Fibroblast of lung (primary cell): ENCODE data around the gene BTG4. TPM values are rescaled to one million over a fixed set of nuclear protein-coding genes. Genes with fewer than 3 reads are reported as not detected.

Source experiments
- DNase-seq, 2 donors: peaks; one replicate each; pipeline versions ENCODE4 v3.0.0 to v3.0.0-alpha.2; 2010; ENCODE audit warnings: low read depth in 2 of 2
- H2AFZ ChIP-seq: 2 replicates; pipeline ENCODE4 v1.5.1; 2012; ENCODE audit warnings: low read length, control low read depth, inconsistent platforms
- H3K27ac ChIP-seq: 2 replicates; pipeline ENCODE4 v1.5.1; 2011; ENCODE audit warnings: low read length, control low read depth; ENCODE audit not compliant: insufficient read depth
- H3K27me3 ChIP-seq: 2 replicates; pipeline ENCODE4 v1.5.1; 2011; ENCODE audit warnings: mild to moderate bottlenecking, low read length; ENCODE audit not compliant: control insufficient read depth, insufficient read depth
- H3K36me3 ChIP-seq: 2 replicates; pipeline ENCODE4 v1.5.1; 2011; ENCODE audit warnings: low read length; ENCODE audit not compliant: control insufficient read depth, insufficient read depth
- H3K4me1 ChIP-seq: 2 replicates; pipeline ENCODE4 v1.5.1; 2011; ENCODE audit warnings: low read length; ENCODE audit not compliant: control insufficient read depth, insufficient read depth; ENCODE audit errors: extremely low read depth
- H3K4me2 ChIP-seq: 2 replicates; pipeline ENCODE4 v1.5.1; 2011; ENCODE audit warnings: low read length, control low read depth; ENCODE audit not compliant: insufficient read depth; ENCODE audit errors: extremely low read depth
- H3K4me3 ChIP-seq, 4 experiments: fragments of 200-600 bp in 1 of 4; sonication (generic) in 1 of 4; replicated peaks in 1 of 4; 2 replicates each; pipeline ENCODE4 v1.5.1; 2011 to 2016; ENCODE audit warnings: low read length in 4 of 4, low read depth in 3 of 4, mild to moderate bottlenecking in 3 of 4, control low read depth in 2 of 4, inconsistent platforms in 1 of 4, mixed read lengths in 1 of 4; ENCODE audit not compliant: insufficient read depth in 1 of 4; ENCODE audit errors: control extremely low read depth in 1 of 4
- H3K79me2 ChIP-seq: 2 replicates; pipeline ENCODE4 v1.5.1; 2012; ENCODE audit warnings: mild to moderate bottlenecking, low read length, inconsistent platforms; ENCODE audit not compliant: control insufficient read depth, insufficient read depth
- H3K9ac ChIP-seq: 2 replicates; pipeline ENCODE4 v1.5.1; 2011; ENCODE audit warnings: mild to moderate bottlenecking, low read length, control low read depth; ENCODE audit not compliant: insufficient read depth
- H3K9me3 ChIP-seq: 2 replicates; pipeline ENCODE4 v1.5.1; 2012; ENCODE audit warnings: low read depth, low read length; ENCODE audit not compliant: control insufficient read depth, insufficient read depth
- H4K20me1 ChIP-seq: 2 replicates; pipeline ENCODE4 v1.5.1; 2011; ENCODE audit warnings: low read length; ENCODE audit not compliant: control insufficient read depth, insufficient read depth; ENCODE audit errors: extremely low read depth
- EZH2 ChIP-seq: IDR thresholded peaks from 2 replicates; pipeline ENCODE4 v1.5.1; 2012; ENCODE audit warnings: low read length, control low read depth, mild to moderate bottlenecking; ENCODE audit errors: missing control alignments
- polyA plus RNA-seq, 2 donors: library from polyadenylated mRNA; depleted of rRNA in 1 of 2; stranded (reverse) in 1 of 2; unstranded in 1 of 2; fragments of >200 nt; gene quantifications; 2 replicates each; pipeline ENCODE4 v1.2.1, GENCODE V29; 2011 to 2012; ENCODE audit warnings: missing spikeins in 1 of 2
- total RNA-seq: library from RNA; depleted of rRNA; stranded (reverse); fragments of >200 nt; gene quantifications from 2 replicates; pipeline ENCODE4 v1.2.1, GENCODE V29; 2014
- TF ChIP-seq, protein P1 (sequence below), 2 donors: IDR thresholded peaks in 1 of 2; conservative IDR thresholded peaks in 1 of 2; 1 replicate in 1 of 2; 2 replicates in 1 of 2; pipeline ENCODE4 v1.5.1; 2011 to 2012; ENCODE audit warnings: low read length in 2 of 2, control low read depth in 1 of 2, inconsistent platforms in 1 of 2, low read depth in 1 of 2, mild to moderate bottlenecking in 1 of 2

BTG4 gene
- total and polyA plus RNA-seq, 2 donors (not counting 1 experiment from before 2014, with no cell fraction given) = 0.08 to 0.33 TPM

- Histone ChIP-seq H2AFZ (peak overlapping the region; percentile 17), H3K4me2 (no peak overlapping the region)
Measured at GRCh38 chr11:111454561-111455192, 57.5 kb downstream of the BTG4 start.

GRCh38 chr11:111452817-111453552 is 59.2 kb downstream of the BTG4 start:
- Histone ChIP-seq H3K9ac (no peak overlapping the region), H2AFZ (no peak overlapping the region), H3K27me3 (no peaks in the 10 kb centered on the region), H3K4me3 (no peak overlapping the region), H3K4me1 (no peaks in the 10 kb centered on the region), H3K36me3 (no peaks in the 10 kb centered on the region), H3K79me2 (no peaks in the 10 kb centered on the region), H3K27ac (no peak overlapping the region), H4K20me1 (no peaks in the 10 kb centered on the region), H3K4me2 (no peak overlapping the region), H3K9me3 (no peaks in the 10 kb centered on the region)
- TF ChIP-seq, protein P1, sequence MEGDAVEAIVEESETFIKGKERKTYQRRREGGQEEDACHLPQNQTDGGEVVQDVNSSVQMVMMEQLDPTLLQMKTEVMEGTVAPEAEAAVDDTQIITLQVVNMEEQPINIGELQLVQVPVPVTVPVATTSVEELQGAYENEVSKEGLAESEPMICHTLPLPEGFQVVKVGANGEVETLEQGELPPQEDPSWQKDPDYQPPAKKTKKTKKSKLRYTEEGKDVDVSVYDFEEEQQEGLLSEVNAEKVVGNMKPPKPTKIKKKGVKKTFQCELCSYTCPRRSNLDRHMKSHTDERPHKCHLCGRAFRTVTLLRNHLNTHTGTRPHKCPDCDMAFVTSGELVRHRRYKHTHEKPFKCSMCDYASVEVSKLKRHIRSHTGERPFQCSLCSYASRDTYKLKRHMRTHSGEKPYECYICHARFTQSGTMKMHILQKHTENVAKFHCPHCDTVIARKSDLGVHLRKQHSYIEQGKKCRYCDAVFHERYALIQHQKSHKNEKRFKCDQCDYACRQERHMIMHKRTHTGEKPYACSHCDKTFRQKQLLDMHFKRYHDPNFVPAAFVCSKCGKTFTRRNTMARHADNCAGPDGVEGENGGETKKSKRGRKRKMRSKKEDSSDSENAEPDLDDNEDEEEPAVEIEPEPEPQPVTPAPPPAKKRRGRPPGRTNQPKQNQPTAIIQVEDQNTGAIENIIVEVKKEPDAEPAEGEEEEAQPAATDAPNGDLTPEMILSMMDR (conservative IDR thresholded peaks at IDR 0.05 in 1 of 2, IDR thresholded peaks at IDR 0.05 in 1 of 2; ENCODE audit: low read depth in 1 of 2, low read length in 2 of 2) = no peak
- no peak for TF ChIP-seq EZH2
- no peak for DNase-seq

More at GRCh38 chr11:111454561-111455192, 57.5 kb downstream of the BTG4 start:
- H4K20me1 ChIP-seq = no peaks in the 10 kb centered on the region
- H3K36me3 ChIP-seq = no peaks in the 10 kb centered on the region
- H3K4me3 ChIP-seq = no peak overlapping the region
- H3K9me3 ChIP-seq = no peaks in the 10 kb centered on the region
- H3K79me2 ChIP-seq = no peaks in the 10 kb centered on the region
- no peaks in the 10 kb centered on the region for H3K4me1 ChIP-seq
- H3K27ac ChIP-seq = no peak overlapping the region
- no peak overlapping the region for H3K9ac ChIP-seq
- DNase-seq = peak; percentile 50 to 68
- no peak for TF ChIP-seq EZH2
- TF ChIP-seq, protein P1 (conservative IDR thresholded peaks at IDR 0.05 in 1 of 2, IDR thresholded peaks at IDR 0.05 in 1 of 2; ENCODE audit: low read depth in 1 of 2, low read length in 2 of 2) = peak; percentile 24 to 50
- no peaks in the 10 kb centered on the region for H3K27me3 ChIP-seq

DNA sequence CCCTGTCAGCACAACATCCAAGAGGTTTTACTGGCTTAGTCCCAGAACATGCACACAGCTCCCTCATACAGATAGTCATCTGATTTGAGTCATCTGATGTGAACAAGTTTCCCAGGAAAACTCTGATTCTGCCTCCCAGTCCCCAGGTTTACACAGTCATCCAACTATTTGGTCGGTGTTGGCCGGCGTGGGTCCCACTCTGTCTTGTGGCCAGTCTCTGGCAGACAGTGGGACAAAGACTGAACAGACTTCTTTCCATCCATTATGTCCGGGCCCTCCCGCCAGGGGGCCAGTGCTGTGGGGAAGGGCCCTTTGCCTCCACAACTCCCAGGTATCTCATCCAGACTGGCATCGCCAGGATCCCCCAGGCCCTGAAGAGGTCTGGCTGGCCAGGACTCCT is 60.0 kb downstream of the BTG4 start:
- H3K4me2 ChIP-seq = no peak overlapping the region

More for the DNA sequence above, 60.0 kb downstream of the BTG4 start:
- no peaks in the 10 kb centered on the region for H3K36me3 ChIP-seq
- H3K79me2 ChIP-seq = no peaks in the 10 kb centered on the region
- H3K27me3 ChIP-seq = no peaks in the 10 kb centered on the region
- TF ChIP-seq, protein P1 (conservative IDR thresholded peaks at IDR 0.05 in 1 of 2, IDR thresholded peaks at IDR 0.05 in 1 of 2; ENCODE audit: low read depth in 1 of 2, low read length in 2 of 2) = no peak
- TF ChIP-seq EZH2 = no peak
- H3K9ac ChIP-seq = no peak overlapping the region
- no peaks in the 10 kb centered on the region for H3K4me1 ChIP-seq
- no peak overlapping the region for H3K27ac ChIP-seq
- H3K4me3 ChIP-seq = no peak overlapping the region
- no peaks in the 10 kb centered on the region for H3K9me3 ChIP-seq
- H4K20me1 ChIP-seq = no peaks in the 10 kb centered on the region
- peak in 1 of 2 donors; percentile 75 for DNase-seq
- no peak overlapping the region for H2AFZ ChIP-seq
